ENCODE measurements around the gene TAGLN3.

The TAGLN3 gene

DNA sequence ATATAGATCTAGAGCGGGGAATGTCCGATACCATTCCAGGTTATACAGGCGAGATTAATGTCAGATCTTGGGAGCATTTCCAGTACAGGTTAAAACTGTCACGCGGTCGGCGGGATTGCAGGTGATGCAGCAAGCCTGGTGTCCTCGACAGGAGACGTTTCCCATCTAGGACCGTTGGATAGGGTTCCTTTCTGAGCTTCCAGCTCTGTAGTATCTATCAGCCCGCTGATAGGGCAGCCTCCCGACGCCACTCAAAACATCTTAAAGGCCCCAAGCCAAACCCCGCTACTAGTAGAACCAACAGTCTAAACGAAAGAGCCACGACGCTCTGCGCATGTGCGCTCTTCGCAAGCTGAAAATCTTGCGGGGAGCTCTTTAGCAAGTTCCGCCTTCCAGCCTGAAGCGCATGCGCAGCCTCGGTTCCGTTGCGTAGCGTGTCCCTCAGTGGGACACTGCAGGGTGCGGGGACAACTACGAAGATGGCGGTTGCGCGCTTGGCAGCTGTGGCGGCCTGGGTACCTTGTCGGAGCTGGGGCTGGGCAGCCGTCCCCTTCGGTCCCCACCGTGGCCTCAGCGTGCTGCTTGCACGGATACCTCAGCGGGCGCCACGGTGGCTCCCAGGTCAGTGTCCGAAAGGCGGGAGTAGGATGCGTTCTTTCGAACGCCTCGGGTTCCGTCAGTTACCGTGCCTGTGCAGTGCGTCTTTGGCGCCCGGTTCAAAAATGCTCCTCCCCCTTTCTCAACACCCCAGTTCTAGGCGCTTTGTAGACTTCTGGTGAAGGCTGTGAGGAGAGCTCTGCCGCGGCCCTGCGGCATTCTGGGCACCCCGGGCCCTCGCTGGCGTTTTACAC is 19.9 kb upstream of the TAGLN3 start, which contains the start of gene ABHD10:
TSS of gene ABHD10 (plus strand) at position 444 of the 851 bp plus-strand sequence. CDS start at position 480, 36 bp downstream.
- DNase-seq (ENCODE audit: low read depth, low spot score): peak; percentile 98

DNA sequence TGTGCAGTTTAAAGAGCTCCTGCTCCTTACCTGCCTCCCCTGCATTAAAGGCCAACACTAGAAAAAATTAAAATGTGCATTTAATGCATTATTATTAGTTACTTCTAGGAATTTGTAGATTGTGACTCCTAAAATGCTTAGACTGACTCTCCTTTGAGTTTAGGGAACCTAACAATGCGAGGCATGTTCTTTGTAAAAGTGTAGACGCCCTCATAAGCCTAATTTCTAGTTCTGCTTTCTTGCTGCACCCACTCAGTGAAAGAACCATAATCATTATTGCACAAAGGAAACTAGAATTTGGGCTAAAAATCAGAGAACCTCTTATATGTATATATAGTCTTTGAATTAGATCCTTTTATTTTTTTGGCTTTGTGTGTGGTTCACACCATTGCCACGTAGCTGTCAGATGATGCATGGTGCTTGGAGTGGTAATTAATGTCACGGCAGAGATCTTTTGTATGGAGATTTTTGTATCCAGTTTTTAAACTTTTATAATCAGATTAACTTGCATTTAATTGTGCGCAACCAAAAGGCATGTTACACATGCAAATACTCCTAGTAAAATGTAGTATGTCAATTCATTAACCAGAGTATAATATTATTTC is 19.2 kb upstream of the TAGLN3 start:
- DNase-seq (ENCODE audit: low read depth, low spot score): no peak

GRCh38 chr3:111980716-111981456 is 17.8 kb upstream of the TAGLN3 start:
- no peak for DNase-seq (ENCODE audit: low read depth, low spot score)

- no peak for DNase-seq (ENCODE audit: low read depth, low spot score)
Measured at GRCh38 chr3:111981457-111981763, 17.3 kb upstream of the TAGLN3 start.

- no peak for DNase-seq (ENCODE audit: low read depth, low spot score)
Measured at GRCh38 chr3:111984636-111985298, 14.0 kb upstream of the TAGLN3 start.

- DNase-seq (ENCODE audit: low read depth, low spot score): no peak
Measured at GRCh38 chr3:111986800-111987199, 11.9 kb upstream of the TAGLN3 start.

DNA sequence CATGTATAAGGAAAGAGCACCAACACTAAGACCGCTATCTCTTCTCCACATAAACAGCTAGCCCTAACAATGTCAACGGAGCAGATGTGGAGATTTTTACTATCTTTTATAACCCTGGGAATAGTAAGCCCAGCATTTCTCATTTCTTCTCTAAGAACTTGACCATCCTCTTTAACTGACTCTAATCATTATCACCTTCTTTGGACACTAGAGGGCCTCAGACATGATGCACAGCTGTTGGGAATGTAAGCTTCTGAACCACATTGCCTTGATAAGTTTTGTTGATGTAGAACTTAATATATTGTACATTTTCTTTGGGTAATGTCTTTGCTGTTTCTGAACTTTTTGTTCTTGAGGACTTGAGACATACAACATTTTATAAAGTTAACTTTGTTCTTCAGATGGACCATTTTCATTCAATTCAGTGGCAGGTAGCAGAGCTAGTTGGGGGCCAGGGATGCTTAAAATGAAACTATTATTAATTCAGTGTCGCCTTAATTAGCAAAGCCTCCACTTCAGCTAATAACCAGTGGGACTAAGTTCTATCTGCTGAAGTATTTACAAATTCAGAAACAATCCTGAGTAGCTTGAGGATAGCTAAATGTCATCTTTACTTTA is 9.6 kb upstream of the TAGLN3 start:
- DNase-seq (ENCODE audit: low read depth, low spot score): no peak

GRCh38 chr3:111993038-111993437 is 5.7 kb upstream of the TAGLN3 start:
- peak; percentile 25 for DNase-seq (ENCODE audit: low read depth, low spot score)

- peak; percentile 13 for DNase-seq (ENCODE audit: low read depth, low spot score)
Measured at GRCh38 chr3:111999484-112000324, 982 bp downstream of the TAGLN3 start.

DNA sequence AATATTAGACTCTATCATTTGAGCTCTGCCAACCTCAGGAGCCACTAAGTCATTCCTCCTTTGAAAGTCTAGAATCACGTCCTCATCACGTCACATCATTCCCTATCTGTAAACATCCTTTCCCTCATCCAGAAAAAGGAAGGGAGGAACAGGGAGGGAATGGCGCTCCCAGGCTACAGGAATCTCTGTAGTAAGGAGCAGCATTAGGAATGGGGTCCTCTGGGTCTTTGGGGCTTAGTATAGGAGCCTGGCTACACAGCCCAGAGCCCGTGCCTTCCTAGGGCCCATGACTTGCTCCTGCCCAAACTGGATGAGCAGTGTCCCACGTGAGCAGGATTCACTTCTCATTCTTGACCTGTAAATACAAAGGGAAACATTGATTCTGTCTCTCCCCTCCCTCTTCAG is 1.6 kb downstream of the TAGLN3 start:
- DNase-seq (ENCODE audit: low read depth, low spot score): no peak

GRCh38 chr3:112000966-112001365 is 2.2 kb downstream of the TAGLN3 start:
- DNase-seq (ENCODE audit: low read depth, low spot score): peak; percentile 89

GRCh38 chr3:112001526-112001925 is 2.8 kb downstream of the TAGLN3 start:
- peak; percentile 55 for DNase-seq (ENCODE audit: low read depth, low spot score)

GRCh38 chr3:112002096-112002971 is 3.6 kb downstream of the TAGLN3 start:
- DNase-seq (ENCODE audit: low read depth, low spot score): no peak

- DNase-seq (ENCODE audit: low read depth, low spot score): no peak
Measured at GRCh38 chr3:112003321-112004080, 4.8 kb downstream of the TAGLN3 start.

GRCh38 chr3:112004187-112004586 is 5.5 kb downstream of the TAGLN3 start:
- DNase-seq (ENCODE audit: low read depth, low spot score): no peak

DNA sequence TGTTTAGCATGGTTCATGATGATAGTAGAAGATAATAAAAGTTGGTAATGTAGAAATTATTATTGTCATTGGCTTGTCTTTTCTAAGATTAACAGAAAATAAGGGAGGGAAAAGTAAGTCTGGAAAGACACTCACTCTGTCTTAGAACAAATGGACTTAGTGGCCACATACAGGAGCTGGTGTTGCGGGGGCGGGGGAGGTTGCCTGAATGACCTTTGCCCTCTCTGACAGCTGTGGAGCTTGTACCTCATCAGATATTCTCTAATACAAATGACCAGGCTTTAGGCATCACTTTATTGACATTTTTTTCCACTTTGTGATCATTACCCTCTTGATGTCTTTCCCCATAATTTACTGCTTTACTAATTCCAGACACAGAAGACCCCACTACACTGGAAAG is 5.9 kb downstream of the TAGLN3 start:
- no peak for DNase-seq (ENCODE audit: low read depth, low spot score)

GRCh38 chr3:112005091-112005672 is 6.5 kb downstream of the TAGLN3 start:
- no peak for DNase-seq (ENCODE audit: low read depth, low spot score)

DNA sequence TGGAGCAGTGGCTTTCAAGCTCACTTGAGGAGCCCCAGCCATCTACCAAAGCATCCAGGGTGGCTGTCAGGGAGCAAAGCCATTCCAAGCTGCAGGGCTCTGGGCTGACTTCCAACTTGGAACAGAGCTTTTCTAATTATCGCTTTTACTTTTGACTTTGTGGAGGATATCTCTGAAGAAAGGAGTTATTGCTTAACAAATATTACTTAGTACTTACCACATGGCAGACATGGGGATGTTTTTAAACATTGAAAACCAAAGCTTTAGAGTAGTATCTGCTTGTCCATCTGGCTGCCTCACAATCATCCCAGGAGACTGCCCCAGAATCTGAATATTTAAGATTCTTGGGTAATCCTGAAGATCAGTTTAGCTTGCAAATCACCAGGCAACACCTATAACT is 8.9 kb downstream of the TAGLN3 start:
- DNase-seq (ENCODE audit: low read depth, low spot score): peak; percentile 43
